IMR-90 (cell line): ENCODE results near the gene SGSM2.

Source experiments
- BHLHE40 ChIP-seq: fragments of 150-350 bp; IDR thresholded peaks from 2 replicates; pipeline ENCODE4 v1.6.1; 2016; ENCODE audit warnings: mild to moderate bottlenecking, low read depth, low read length
- NFE2L2 ChIP-seq: fragments of 150-350 bp; IDR thresholded peaks from 2 replicates; pipeline ENCODE4 v1.6.1; 2016; ENCODE audit warnings: low read depth, mild to moderate bottlenecking, low read length
- POLR2A ChIP-seq: IDR thresholded peaks from 2 replicates; pipeline ENCODE4 v1.6.1; 2012; ENCODE audit warnings: mild to moderate bottlenecking, low read depth, low read length
- SMC3 ChIP-seq: fragments of 150-350 bp; IDR thresholded peaks from 2 replicates; pipeline ENCODE4 v1.6.1; 2016; ENCODE audit warnings: low read depth, mild to moderate bottlenecking, antibody characterized with exemption, low read length, moderate library complexity
- TF ChIP-seq, protein P1 (sequence below): conservative IDR thresholded peaks from 2 replicates; pipeline ENCODE4 v1.5.1; 2012; ENCODE audit warnings: mild to moderate bottlenecking, low read depth, low read length, improper control_type of control experiment

DNA sequence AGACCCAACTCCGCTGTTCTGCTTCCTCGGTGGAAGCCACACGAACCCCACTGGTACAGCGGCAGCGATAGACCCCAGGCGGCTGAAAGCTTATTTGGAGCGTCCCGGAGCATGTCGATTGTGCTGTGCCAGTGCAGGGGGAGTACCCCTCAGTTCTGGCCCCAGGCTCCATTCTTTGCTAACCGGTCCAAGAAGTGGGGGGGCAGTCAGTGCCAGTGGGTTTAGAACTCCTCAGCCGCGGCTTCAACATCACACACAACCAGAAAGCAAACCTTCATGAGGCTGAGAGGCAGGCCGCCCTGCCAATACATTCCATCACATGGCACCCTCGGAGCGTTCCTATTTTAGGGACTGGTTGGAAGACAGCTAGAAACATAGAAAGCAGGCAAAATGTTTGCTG lies 65.2 kb downstream of the SGSM2 start:
- TF ChIP-seq, protein P1, sequence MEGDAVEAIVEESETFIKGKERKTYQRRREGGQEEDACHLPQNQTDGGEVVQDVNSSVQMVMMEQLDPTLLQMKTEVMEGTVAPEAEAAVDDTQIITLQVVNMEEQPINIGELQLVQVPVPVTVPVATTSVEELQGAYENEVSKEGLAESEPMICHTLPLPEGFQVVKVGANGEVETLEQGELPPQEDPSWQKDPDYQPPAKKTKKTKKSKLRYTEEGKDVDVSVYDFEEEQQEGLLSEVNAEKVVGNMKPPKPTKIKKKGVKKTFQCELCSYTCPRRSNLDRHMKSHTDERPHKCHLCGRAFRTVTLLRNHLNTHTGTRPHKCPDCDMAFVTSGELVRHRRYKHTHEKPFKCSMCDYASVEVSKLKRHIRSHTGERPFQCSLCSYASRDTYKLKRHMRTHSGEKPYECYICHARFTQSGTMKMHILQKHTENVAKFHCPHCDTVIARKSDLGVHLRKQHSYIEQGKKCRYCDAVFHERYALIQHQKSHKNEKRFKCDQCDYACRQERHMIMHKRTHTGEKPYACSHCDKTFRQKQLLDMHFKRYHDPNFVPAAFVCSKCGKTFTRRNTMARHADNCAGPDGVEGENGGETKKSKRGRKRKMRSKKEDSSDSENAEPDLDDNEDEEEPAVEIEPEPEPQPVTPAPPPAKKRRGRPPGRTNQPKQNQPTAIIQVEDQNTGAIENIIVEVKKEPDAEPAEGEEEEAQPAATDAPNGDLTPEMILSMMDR, result no peak
- TF ChIP-seq POLR2A (no peak), SMC3 (no peak), NFE2L2 (no peak), BHLHE40 (no peak)
